Bronchial epithelial cell (primary cell): ENCODE results near the gene UBQLN4. TPM values are rescaled to one million over a fixed set of nuclear protein-coding genes. Genes with fewer than 3 reads are reported as not detected.

ENCODE experiments used
- DNase-seq: peaks from one replicate; pipeline ENCODE4 v3.0.0-alpha.2; 2010; ENCODE audit warnings: low read depth
- FAIRE-seq: peaks from 2 replicates; lab custom pipeline; 2011; peaks lifted over from hg19 to GRCh38; lab: Jason Lieb, UNC
- H3K27me3 ChIP-seq: 2 replicates; pipeline ENCODE4 v1.5.1; 2011; ENCODE audit warnings: low read length; ENCODE audit not compliant: control insufficient read depth, insufficient read depth
- H3K36me3 ChIP-seq: 2 replicates; pipeline ENCODE4 v1.5.1; 2011; ENCODE audit warnings: low read length; ENCODE audit not compliant: control insufficient read depth, insufficient read depth
- H3K4me3 ChIP-seq: 2 replicates; pipeline ENCODE4 v1.5.1; 2011; ENCODE audit warnings: mild to moderate bottlenecking, low read depth, low read length, control low read depth
- CTCF ChIP-seq: IDR thresholded peaks from 2 replicates; pipeline ENCODE4 v1.5.1; 2011; ENCODE audit warnings: mild to moderate bottlenecking, moderate library complexity, low read length, control low read depth, inconsistent platforms; ENCODE audit not compliant: insufficient read depth, severe bottlenecking
- total RNA-seq: library from RNA; depleted of rRNA; stranded (reverse); fragments of >200 nt; gene quantifications from 2 replicates; pipeline ENCODE4 v1.2.1, GENCODE V29; 2014

The UBQLN4 gene
- total RNA-seq, 1 donor from 2014 or later: 13.7 TPM

GRCh38 chr1:156064615-156065014 lies 11.0 kb upstream of the UBQLN4 start:
- Histone ChIP-seq H3K27me3 (no peaks in the 10 kb centered on the region), H3K36me3 (peaks cover 7% of the 10 kb centered on the region), H3K4me3 (no peak overlapping the region)
- FAIRE-seq: no peak
- DNase-seq: no peak
- TF ChIP-seq CTCF: no peak

- DNase-seq: no peak
- H3K27me3 ChIP-seq: no peaks in the 10 kb centered on the region
- peaks cover 5% of the 10 kb centered on the region for H3K36me3 ChIP-seq
- no peak for TF ChIP-seq CTCF
- FAIRE-seq: no peak
- no peak overlapping the region for H3K4me3 ChIP-seq
Measured at GRCh38 chr1:156063997-156064285, 10.3 kb upstream of the UBQLN4 start.

GRCh38 chr1:156062189-156062588 lies 8.6 kb upstream of the UBQLN4 start:
- no peak for TF ChIP-seq CTCF
- Histone ChIP-seq H3K4me3 (peak overlapping the region; percentile 55), H3K27me3 (no peaks in the 10 kb centered on the region), H3K36me3 (peaks cover 2% of the 10 kb centered on the region)
- FAIRE-seq (no peak), DNase-seq (peak; percentile 44)

- Histone ChIP-seq H3K4me3 (peak within 1 kb of the TSS; percentile 55), H3K27me3 (no peaks in the 10 kb centered on the region), H3K36me3 (peaks cover 2% of the 10 kb centered on the region)
- FAIRE-seq (no peak), DNase-seq (peak; percentile 88)
- no peak for TF ChIP-seq CTCF
Measured at GRCh38 chr1:156060937-156061636, 7.5 kb upstream of the UBQLN4 start, which contains the start of gene RAB25. RAB25 (plus strand) TSS chr1:156061160; CDS start chr1:156061401, 241 bp downstream.

- H3K4me3 ChIP-seq: no peak overlapping the region
- FAIRE-seq (no peak), DNase-seq (no peak)
- peaks cover 2% of the 10 kb centered on the region for H3K36me3 ChIP-seq
- TF ChIP-seq CTCF: no peak
- no peaks in the 10 kb centered on the region for H3K27me3 ChIP-seq
Measured at GRCh38 chr1:156056326-156056849, 2.8 kb upstream of the UBQLN4 start.
